WTC11 (cell line): ENCODE data around the gene SH3GL3. TPM values are rescaled to one million over a fixed set of nuclear protein-coding genes. Genes with fewer than 3 reads are reported as not detected.

ENCODE experiments used
- ATAC-seq: fragments of 200-7000 bp; cut with Tn5 transposase; 2 replicates; pipeline ENCODE4 v1.10.0; 2021; ENCODE audit warnings: mild to moderate bottlenecking, moderate library complexity
- CTCF ChIA-PET: fragments of 300-600 bp; sonication (Branson Sonifier 250); formaldehyde crosslinking; loops from one replicate; lab custom pipeline; 2021; ENCODE audit warnings: antibody characterized with exemption; lab: Charles Lee
- POLR2A ChIA-PET: fragments of 350-600 bp; sonication (Branson Sonifier 250); formaldehyde crosslinking; loops from one replicate; lab custom pipeline; 2021; ENCODE audit warnings: antibody characterized with exemption; lab: Charles Lee
- DNase-seq: peaks from one replicate; pipeline ENCODE4 v3.0.0; 2021; ENCODE audit warnings: low spot score
- H3K27ac Mint-ChIP-seq: 2 replicates; pipeline ENCODE4 v1.8.0; 2021; ENCODE audit warnings: mixed read lengths
- H3K27me3 Mint-ChIP-seq: 2 replicates; pipeline ENCODE4 v1.8.0; 2021; ENCODE audit warnings: low read depth, mild to moderate bottlenecking, moderate library complexity, mixed read lengths
- H3K36me3 Mint-ChIP-seq: 2 replicates; pipeline ENCODE4 v1.8.0; 2021; ENCODE audit warnings: mixed read lengths
- H3K4me1 Mint-ChIP-seq: 2 replicates; pipeline ENCODE4 v1.8.0; 2022; ENCODE audit warnings: mixed read lengths
- H3K4me3 Mint-ChIP-seq: 2 replicates; pipeline ENCODE4 v1.8.0; 2021; ENCODE audit warnings: mild to moderate bottlenecking, moderate library complexity, mixed read lengths
- H3K9me3 Mint-ChIP-seq: 2 replicates; pipeline ENCODE4 v1.8.0; 2021; ENCODE audit warnings: mixed read lengths
- ARID4B ChIP-seq: sonication (generic); formaldehyde crosslinking; IDR thresholded peaks from 2 replicates; pipeline ENCODE4 v1.8.0; 2023; ENCODE audit warnings: missing genetic modification reagents, mild to moderate bottlenecking, borderline replicate concordance
- CDX4 ChIP-seq: fragments of 250-450 bp; sonication (Bioruptor Pico); IDR thresholded peaks from 2 replicates; pipeline ENCODE4 v1.9.0; 2021; ENCODE audit warnings: moderate library complexity, mild to moderate bottlenecking, inconsistent platforms, borderline replicate concordance
- E2F4 ChIP-seq: sonication (generic); formaldehyde crosslinking; IDR thresholded peaks from 2 replicates; pipeline ENCODE4 v1.8.1; 2022; ENCODE audit warnings: low read depth, mild to moderate bottlenecking, moderate library complexity, missing genetic modification reagents, borderline replicate concordance
- ERG ChIP-seq: fragments of 250-450 bp; sonication (Bioruptor Pico); IDR thresholded peaks from 2 replicates; pipeline ENCODE4 v1.8.0; 2021; ENCODE audit warnings: mild to moderate bottlenecking
- JAZF1 ChIP-seq: fragments of 250-450 bp; sonication (Bioruptor Pico); IDR thresholded peaks from 2 replicates; pipeline ENCODE4 v1.9.0; 2021; ENCODE audit warnings: moderate library complexity, mild to moderate bottlenecking, inconsistent platforms
- KAT7 ChIP-seq: sonication (generic); formaldehyde crosslinking; IDR thresholded peaks from 2 replicates; pipeline ENCODE4 v1.8.1; 2023; ENCODE audit warnings: missing genetic modification reagents, mild to moderate bottlenecking, borderline replicate concordance
- MXD4 ChIP-seq: fragments of 250-450 bp; sonication (Bioruptor Pico); IDR thresholded peaks from 2 replicates; pipeline ENCODE4 v1.8.0; 2021; ENCODE audit warnings: mild to moderate bottlenecking, moderate library complexity, borderline replicate concordance
- NFE2L1 ChIP-seq: sonication (generic); formaldehyde crosslinking; IDR thresholded peaks from 2 replicates; pipeline ENCODE4 v1.8.1; 2023; ENCODE audit warnings: missing genetic modification reagents
- RELA ChIP-seq: sonication (generic); formaldehyde crosslinking; IDR thresholded peaks from 2 replicates; pipeline ENCODE4 v1.8.1; 2022; ENCODE audit warnings: missing genetic modification reagents, mild to moderate bottlenecking, borderline replicate concordance
- RORB ChIP-seq: fragments of 250-450 bp; sonication (Bioruptor Pico); IDR thresholded peaks from 2 replicates; pipeline ENCODE4 v1.9.0; 2021; ENCODE audit warnings: mild to moderate bottlenecking
- SOX15 ChIP-seq: fragments of 250-450 bp; sonication (Bioruptor Pico); IDR thresholded peaks from 2 replicates; pipeline ENCODE4 v1.9.0; 2021; ENCODE audit warnings: mild to moderate bottlenecking
- STAT6 ChIP-seq: sonication (generic); formaldehyde crosslinking; conservative IDR thresholded peaks from 2 replicates; pipeline ENCODE4 v1.8.1; 2023; ENCODE audit warnings: mild to moderate bottlenecking, low read depth, missing genetic modification reagents, moderate library complexity
- ZBTB21 ChIP-seq: sonication (generic); formaldehyde crosslinking; IDR thresholded peaks from 2 replicates; pipeline ENCODE4 v1.8.1; 2023; ENCODE audit warnings: mild to moderate bottlenecking, missing genetic modification reagents, borderline replicate concordance
- ZNF263 ChIP-seq: sonication (generic); formaldehyde crosslinking; IDR thresholded peaks from 2 replicates; pipeline ENCODE4 v1.8.1; 2022; ENCODE audit warnings: low read depth, mild to moderate bottlenecking, moderate library complexity, missing genetic modification reagents
- ZNF671 ChIP-seq: fragments of 250-450 bp; sonication (Bioruptor Pico); IDR thresholded peaks from 2 replicates; pipeline ENCODE4 v1.8.0; 2021; ENCODE audit warnings: mild to moderate bottlenecking
- total RNA-seq: library from RNA; stranded (reverse); gene quantifications from 3 replicates; pipeline ENCODE4 v1.2.3, GENCODE V29; 2021

SH3GL3 gene
- total RNA-seq, 1 experiment from 2014 or later = 9.2 TPM

- no peaks in the 10 kb centered on the region for H3K36me3 Mint-ChIP-seq
- no peaks in the 10 kb centered on the region for H3K4me1 Mint-ChIP-seq
- H3K9me3 Mint-ChIP-seq = no peaks in the 10 kb centered on the region
- H3K27ac Mint-ChIP-seq = no peak overlapping the region
- no peak overlapping the region for H3K4me3 Mint-ChIP-seq
- ChIA-PET CTCF (interaction anchor here (0.9 to 3.9 kb wide), 4 partner anchors 123 to 321 kb away, joined by 3 to 24 read pairs (median 4); no protein-coding TSS in a partner anchor), POLR2A (no interaction called here)
- DNase-seq (no peak), ATAC-seq (no peak)
- TF ChIP-seq ZNF671 (CRISPR knock-in tag) = no peak
- TF ChIP-seq ARID4B = no peak
- TF ChIP-seq NFE2L1 (CRISPR knock-in tag) = no peak
- no peak for TF ChIP-seq CDX4 (CRISPR knock-in tag)
- no peak for TF ChIP-seq RELA
- no peak for TF ChIP-seq SOX15 (CRISPR knock-in tag)
- H3K27me3 Mint-ChIP-seq = no peaks in the 10 kb centered on the region
Observed at GRCh38 chr15:83569341-83569740, 122.2 kb downstream of the SH3GL3 start.

- no peaks in the 10 kb centered on the region for H3K9me3 Mint-ChIP-seq
- ChIA-PET CTCF (interaction anchor here (0.6 to 3.9 kb wide), 6 partner anchors 8 to 454 kb away, joined by 3 to 24 read pairs (median 12); partner anchors contain the start of gene SH3GL3), POLR2A (no interaction called here)
- H3K27me3 Mint-ChIP-seq = no peaks in the 10 kb centered on the region
- no peaks in the 10 kb centered on the region for H3K4me1 Mint-ChIP-seq
- no peaks in the 10 kb centered on the region for H3K36me3 Mint-ChIP-seq
- no peak for TF ChIP-seq RORB (CRISPR knock-in tag)
- no peak for TF ChIP-seq JAZF1 (CRISPR knock-in tag)
- no peak for TF ChIP-seq ZBTB21
- no peak for TF ChIP-seq MXD4
- no peak for TF ChIP-seq KAT7
- no peak for TF ChIP-seq STAT6 (CRISPR knock-in tag)
- no peak for TF ChIP-seq ZNF263 (CRISPR knock-in tag)
- no peak for TF ChIP-seq ERG
- TF ChIP-seq E2F4 (CRISPR knock-in tag) = no peak
- ATAC-seq (peak; percentile 22; the same call in 1 of the 2 replicates), DNase-seq (no peak)
- H3K27ac Mint-ChIP-seq = no peak overlapping the region
- H3K4me3 Mint-ChIP-seq = no peak overlapping the region
Observed at GRCh38 chr15:83570756-83571155, 123.6 kb downstream of the SH3GL3 start.
